ENCODE measurements around the gene PRKD1. TPM values are rescaled to one million over a fixed set of nuclear protein-coding genes. Genes with fewer than 3 reads are reported as not detected.
A peak's percentile ranks its signal among the peaks of the same experiment; 100 is the strongest.

The PRKD1 gene
- total and polyA plus RNA-seq, 7 donors: 0.65 to 2.5 (median 1.5) TPM

GRCh38 chr14:29810064-29810463, 117.6 kb downstream of the PRKD1 start:
- intact Hi-C loops (cut with DNase I): no loop called here
- Histone ChIP-seq H3K4me3 (no peak overlapping the region), H3K27me3 (ENCODE audit: insufficient read depth in 3 of 3, low read length in 2 of 3) (no peaks in the 10 kb centered on the region), H3K27ac (no peak overlapping the region), H3K9me3 (no peaks in the 10 kb centered on the region), H3K36me3 (ENCODE audit: insufficient read depth in 1 of 2, low read depth in 1 of 2) (no peaks in the 10 kb centered on the region), H3K4me1 (no peaks in the 10 kb centered on the region)
- ATAC-seq (no peak), DNase-seq (no peak)
- 87 to 97% (median 87%) methylated on average over 3 of the region's 3 CpGs for WGBS, 3 donors
- no peak for TF ChIP-seq CTCF (IDR thresholded peaks at IDR 0.05)

GRCh38 chr14:29806124-29806517, 121.5 kb downstream of the PRKD1 start:
- Histone ChIP-seq H3K27ac (no peak overlapping the region), H3K4me3 (no peak overlapping the region), H3K4me1 (no peaks in the 10 kb centered on the region), H3K36me3 (ENCODE audit: insufficient read depth in 1 of 2, low read depth in 1 of 2) (no peaks in the 10 kb centered on the region), H3K27me3 (ENCODE audit: insufficient read depth in 3 of 3, low read length in 2 of 3) (no peaks in the 10 kb centered on the region), H3K9me3 (no peaks in the 10 kb centered on the region)
- DNase-seq (no peak), ATAC-seq (no peak)
- WGBS, 3 donors: 80 to 93% (median 91%) methylated on average over 1 of the region's 1 CpG
- TF ChIP-seq CTCF (IDR thresholded peaks at IDR 0.05): no peak
- intact Hi-C loops (cut with DNase I): no loop called here

- no peak overlapping the region for H3K4me3 ChIP-seq
- ATAC-seq (peak; percentile 54 to 93 (median 78)), DNase-seq (peak; percentile 69 to 80)
- no peak overlapping the region for H3K27ac ChIP-seq
- H3K27me3 ChIP-seq (ENCODE audit: insufficient read depth in 3 of 3, low read length in 2 of 3): no peaks in the 10 kb centered on the region
- intact Hi-C loops (cut with DNase I): no loop called here
- H3K4me1 ChIP-seq: no peaks in the 10 kb centered on the region
- WGBS, 3 donors: 39 to 62% (median 47%) methylated on average over 4 of the region's 4 CpGs
- H3K9me3 ChIP-seq: no peaks in the 10 kb centered on the region
- no peak for TF ChIP-seq CTCF (IDR thresholded peaks at IDR 0.05)
- H3K36me3 ChIP-seq (ENCODE audit: insufficient read depth in 1 of 2, low read depth in 1 of 2): no peaks in the 10 kb centered on the region
Measured at GRCh38 chr14:29805415-29806123, 122.1 kb downstream of the PRKD1 start.

- Histone ChIP-seq H3K27me3 (ENCODE audit: insufficient read depth in 3 of 3, low read length in 2 of 3) (no peaks in the 10 kb centered on the region), H3K4me3 (no peak overlapping the region), H3K9me3 (no peaks in the 10 kb centered on the region), H3K4me1 (no peaks in the 10 kb centered on the region), H3K27ac (no peak overlapping the region), H3K36me3 (ENCODE audit: insufficient read depth in 1 of 2, low read depth in 1 of 2) (no peaks in the 10 kb centered on the region)
- ATAC-seq (no peak), DNase-seq (no peak)
- no peak for TF ChIP-seq CTCF (IDR thresholded peaks at IDR 0.05)
- 70 to 77% (median 77%) methylated on average over 3 of the region's 3 CpGs for WGBS, 3 donors
- intact Hi-C loops (cut with DNase I): no loop called here
Measured at GRCh38 chr14:29804481-29805266, 123.0 kb downstream of the PRKD1 start.
